SIG-M5 (cell line): ENCODE measurements around the gene POLR1A.

Source experiments
- DNase-seq: peaks from one replicate; lab custom pipeline; 2025; lab: John Stamatoyannopoulos, UW

POLR1A gene

GRCh38 chr2:86037795-86038192, 67.9 kb downstream of the POLR1A start:
- DNase-seq: no peak

- no peak for DNase-seq
Observed at GRCh38 chr2:86037141-86037794, 68.4 kb downstream of the POLR1A start.

- DNase-seq: no peak
Observed at GRCh38 chr2:86036669-86037138, 69.0 kb downstream of the POLR1A start.

GRCh38 chr2:86035883-86036668, 69.6 kb downstream of the POLR1A start:
- DNase-seq: no peak

- DNase-seq: no peak
Observed at GRCh38 chr2:86035376-86035882, 70.3 kb downstream of the POLR1A start.

GRCh38 chr2:86033751-86034692, 71.7 kb downstream of the POLR1A start:
- DNase-seq: no peak

GRCh38 chr2:86032861-86033595, 72.7 kb downstream of the POLR1A start:
- no peak for DNase-seq

- DNase-seq: no peak
Observed at GRCh38 chr2:86031606-86032005, 74.1 kb downstream of the POLR1A start.

- no peak for DNase-seq
Observed at GRCh38 chr2:86031151-86031550, 74.5 kb downstream of the POLR1A start.

- no peak for DNase-seq
Observed at GRCh38 chr2:86029873-86030272, 75.8 kb downstream of the POLR1A start.

GRCh38 chr2:86028766-86029381, 76.8 kb downstream of the POLR1A start:
- no peak for DNase-seq

GRCh38 chr2:86027922-86028765, 77.5 kb downstream of the POLR1A start:
- no peak for DNase-seq

- DNase-seq: no peak
Observed at GRCh38 chr2:86027196-86027921, 78.3 kb downstream of the POLR1A start.

- no peak for DNase-seq
Observed at GRCh38 chr2:86026744-86027065, 79.0 kb downstream of the POLR1A start.

GRCh38 chr2:86025976-86026743, 79.5 kb downstream of the POLR1A start:
- no peak for DNase-seq

GRCh38 chr2:86025229-86025820, 80.4 kb downstream of the POLR1A start:
- DNase-seq: no peak

- DNase-seq: no peak
Observed at GRCh38 chr2:86023366-86023712, 82.3 kb downstream of the POLR1A start.

- DNase-seq: no peak
Observed at GRCh38 chr2:86022661-86023365, 82.9 kb downstream of the POLR1A start.
